DND-41 (cell line): Measurements from ENCODE around the gene LTBP1.

Source experiments
- ATAC-seq: fragments of 200-7000 bp; cut with Tn5 transposase; 3 replicates; pipeline ENCODE4 v1.9.1; 2021; ENCODE audit warnings: low read depth; ENCODE audit not compliant: insufficient read depth
- DNase-seq: peaks from one replicate; pipeline ENCODE4 v3.0.0-alpha.2; 2020
- H2AFZ ChIP-seq: 2 replicates; pipeline ENCODE4 v1.6.0; 2012; ENCODE audit warnings: low read depth, low read length
- H3K27ac ChIP-seq: 2 replicates; pipeline ENCODE4 v1.5.1; 2012; ENCODE audit warnings: low read length, inconsistent platforms
- H3K27me3 ChIP-seq: fragments of 200-600 bp; sonication (generic); 2 replicates; pipeline ENCODE4 v1.6.0; 2012; ENCODE audit warnings: low read length, mild to moderate bottlenecking, inconsistent platforms; ENCODE audit not compliant: insufficient read depth, poor library complexity
- H3K36me3 ChIP-seq: 2 replicates; pipeline ENCODE4 v1.5.1; 2012; ENCODE audit warnings: low read length, inconsistent platforms; ENCODE audit not compliant: insufficient read depth
- H3K4me1 ChIP-seq: 2 replicates; pipeline ENCODE4 v1.5.1; 2012; ENCODE audit warnings: mild to moderate bottlenecking, low read length; ENCODE audit not compliant: insufficient read depth
- H3K4me2 ChIP-seq: 2 replicates; pipeline ENCODE4 v1.6.0; 2012; ENCODE audit warnings: mild to moderate bottlenecking, moderate library complexity, low read length, inconsistent platforms; ENCODE audit not compliant: insufficient read depth
- H3K4me3 ChIP-seq, 2 experiments: fragments of 200-600 bp in 1 of 2; shearing (Covaris generic) in 1 of 2; 2 replicates each; pipeline ENCODE4 v1.5.1; 2012 to 2016; ENCODE audit warnings: inconsistent platforms in 2 of 2, low read length in 2 of 2, mild to moderate bottlenecking in 2 of 2, low read depth in 1 of 2, moderate library complexity in 1 of 2
- H3K79me2 ChIP-seq: 2 replicates; pipeline ENCODE4 v1.6.0; 2012; ENCODE audit warnings: low read length, inconsistent platforms; ENCODE audit not compliant: insufficient read depth
- H3K9ac ChIP-seq: 2 replicates; pipeline ENCODE4 v1.6.0; 2012; ENCODE audit warnings: low read depth, mild to moderate bottlenecking, inconsistent platforms, low read length, moderate library complexity
- H3K9me3 ChIP-seq: 2 replicates; pipeline ENCODE4 v1.5.1; 2012; ENCODE audit warnings: low read length, moderate library complexity, mild to moderate bottlenecking, inconsistent platforms; ENCODE audit not compliant: insufficient read depth, severe bottlenecking
- H4K20me1 ChIP-seq: 2 replicates; pipeline ENCODE4 v1.6.0; 2012; ENCODE audit warnings: low read length; ENCODE audit not compliant: insufficient read depth
- EZH2 ChIP-seq: IDR thresholded peaks from 3 replicates; pipeline ENCODE4 v1.6.1; 2012; ENCODE audit warnings: borderline replicate concordance, low read depth, mild to moderate bottlenecking, moderate library complexity, low read length, inconsistent platforms; ENCODE audit not compliant: severe bottlenecking
- TF ChIP-seq, protein P1 (sequence below): IDR thresholded peaks from 2 replicates; pipeline ENCODE4 v1.5.1; 2012; ENCODE audit warnings: borderline replicate concordance, low read length, moderate library complexity, mild to moderate bottlenecking; ENCODE audit not compliant: poor library complexity, severe bottlenecking; ENCODE audit errors: extremely low read depth

LTBP1 gene

DNA sequence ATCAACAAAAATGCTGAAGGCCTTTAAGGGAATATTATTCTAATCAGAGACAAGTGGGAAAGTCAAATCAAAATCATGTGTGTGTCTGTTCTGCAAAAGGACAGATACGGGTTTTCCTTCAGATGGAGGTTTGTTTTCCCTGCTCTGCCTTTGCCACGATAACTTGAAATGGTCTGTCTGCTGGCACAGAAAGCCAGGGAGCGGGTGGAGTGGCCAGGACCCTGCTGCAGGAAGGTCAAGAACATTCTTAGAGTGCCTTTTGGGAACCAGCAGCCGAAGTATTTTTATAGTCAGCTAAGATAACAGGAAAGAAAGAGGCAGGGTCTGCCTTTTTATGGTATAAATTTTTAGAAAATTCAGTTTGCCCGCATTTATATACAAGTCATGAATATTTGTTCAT lies 234.2 kb downstream of the LTBP1 start:
- no peak for DNase-seq
- TF ChIP-seq, protein P1, sequence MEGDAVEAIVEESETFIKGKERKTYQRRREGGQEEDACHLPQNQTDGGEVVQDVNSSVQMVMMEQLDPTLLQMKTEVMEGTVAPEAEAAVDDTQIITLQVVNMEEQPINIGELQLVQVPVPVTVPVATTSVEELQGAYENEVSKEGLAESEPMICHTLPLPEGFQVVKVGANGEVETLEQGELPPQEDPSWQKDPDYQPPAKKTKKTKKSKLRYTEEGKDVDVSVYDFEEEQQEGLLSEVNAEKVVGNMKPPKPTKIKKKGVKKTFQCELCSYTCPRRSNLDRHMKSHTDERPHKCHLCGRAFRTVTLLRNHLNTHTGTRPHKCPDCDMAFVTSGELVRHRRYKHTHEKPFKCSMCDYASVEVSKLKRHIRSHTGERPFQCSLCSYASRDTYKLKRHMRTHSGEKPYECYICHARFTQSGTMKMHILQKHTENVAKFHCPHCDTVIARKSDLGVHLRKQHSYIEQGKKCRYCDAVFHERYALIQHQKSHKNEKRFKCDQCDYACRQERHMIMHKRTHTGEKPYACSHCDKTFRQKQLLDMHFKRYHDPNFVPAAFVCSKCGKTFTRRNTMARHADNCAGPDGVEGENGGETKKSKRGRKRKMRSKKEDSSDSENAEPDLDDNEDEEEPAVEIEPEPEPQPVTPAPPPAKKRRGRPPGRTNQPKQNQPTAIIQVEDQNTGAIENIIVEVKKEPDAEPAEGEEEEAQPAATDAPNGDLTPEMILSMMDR = no peak
- no peak for TF ChIP-seq EZH2
- H3K27me3 ChIP-seq = no peaks in the 10 kb centered on the region
- no peaks in the 10 kb centered on the region for H3K9me3 ChIP-seq
- no peak overlapping the region for H3K9ac ChIP-seq
- ATAC-seq = no peak
- H3K27ac ChIP-seq = no peak overlapping the region
- no peak overlapping the region for H3K4me2 ChIP-seq
- H3K36me3 ChIP-seq = no peaks in the 10 kb centered on the region
- H3K4me1 ChIP-seq = no peaks in the 10 kb centered on the region
- H3K4me3 ChIP-seq = no peak overlapping the region
- no peaks in the 10 kb centered on the region for H4K20me1 ChIP-seq
- no peaks in the 10 kb centered on the region for H3K79me2 ChIP-seq
- no peak overlapping the region for H2AFZ ChIP-seq

DNA sequence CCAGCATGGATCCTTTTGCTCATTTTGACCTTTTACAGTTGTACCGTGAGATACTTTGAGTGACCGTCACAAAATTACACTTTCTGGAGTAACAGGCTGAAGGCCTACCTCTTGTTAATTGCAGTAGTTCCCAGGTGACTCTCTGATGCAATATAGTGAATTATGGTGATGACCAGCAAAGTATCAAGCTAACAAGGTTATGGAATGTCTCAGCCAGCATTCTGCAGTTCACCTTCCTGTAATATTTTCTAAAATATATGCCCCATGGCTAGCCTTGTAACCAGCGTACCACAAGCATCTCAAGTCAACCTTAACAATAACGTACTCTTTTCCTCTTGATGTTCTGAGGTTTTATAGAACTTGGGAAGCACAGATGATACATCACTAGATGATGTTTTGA lies 234.7 kb downstream of the LTBP1 start:
- H3K27me3 ChIP-seq = no peaks in the 10 kb centered on the region
- no peak overlapping the region for H3K4me2 ChIP-seq
- no peaks in the 10 kb centered on the region for H3K36me3 ChIP-seq
- no peak for TF ChIP-seq EZH2
- TF ChIP-seq, protein P1 = no peak
- H3K79me2 ChIP-seq = no peaks in the 10 kb centered on the region
- H3K9me3 ChIP-seq = no peaks in the 10 kb centered on the region
- no peak overlapping the region for H2AFZ ChIP-seq
- H3K4me1 ChIP-seq = no peaks in the 10 kb centered on the region
- ATAC-seq (no peak), DNase-seq (no peak)
- H4K20me1 ChIP-seq = no peaks in the 10 kb centered on the region
- H3K9ac ChIP-seq = no peak overlapping the region
- H3K27ac ChIP-seq = no peak overlapping the region
- no peak overlapping the region for H3K4me3 ChIP-seq

DNA sequence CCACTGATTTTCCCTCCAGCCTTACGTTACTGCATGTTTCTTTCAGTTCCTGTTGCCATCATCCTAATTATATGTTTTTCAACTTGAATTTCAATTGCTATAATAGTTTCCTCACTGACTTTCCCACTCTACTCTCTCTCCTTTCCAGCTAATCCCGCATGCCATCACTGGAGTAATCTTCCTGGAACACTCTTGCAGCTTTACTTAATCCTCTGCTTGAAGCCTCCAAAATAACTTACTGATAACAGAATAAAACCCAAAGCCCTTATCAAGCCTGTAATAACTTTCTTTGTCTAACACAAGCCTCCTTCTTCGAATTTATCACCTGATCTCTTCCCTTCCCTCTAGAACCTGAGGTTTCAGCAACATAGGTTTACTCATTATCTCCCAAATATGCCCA lies 237.3 kb downstream of the LTBP1 start:
- Histone ChIP-seq H3K4me3 (no peak overlapping the region), H3K27ac (no peak overlapping the region), H3K4me2 (no peak overlapping the region), H4K20me1 (no peaks in the 10 kb centered on the region), H3K4me1 (no peaks in the 10 kb centered on the region), H2AFZ (no peak overlapping the region), H3K79me2 (no peaks in the 10 kb centered on the region), H3K27me3 (no peaks in the 10 kb centered on the region), H3K9me3 (no peaks in the 10 kb centered on the region), H3K36me3 (no peaks in the 10 kb centered on the region), H3K9ac (no peak overlapping the region)
- no peak for DNase-seq
- ATAC-seq = no peak
- TF ChIP-seq EZH2 = no peak
- TF ChIP-seq, protein P1 = no peak

DNA sequence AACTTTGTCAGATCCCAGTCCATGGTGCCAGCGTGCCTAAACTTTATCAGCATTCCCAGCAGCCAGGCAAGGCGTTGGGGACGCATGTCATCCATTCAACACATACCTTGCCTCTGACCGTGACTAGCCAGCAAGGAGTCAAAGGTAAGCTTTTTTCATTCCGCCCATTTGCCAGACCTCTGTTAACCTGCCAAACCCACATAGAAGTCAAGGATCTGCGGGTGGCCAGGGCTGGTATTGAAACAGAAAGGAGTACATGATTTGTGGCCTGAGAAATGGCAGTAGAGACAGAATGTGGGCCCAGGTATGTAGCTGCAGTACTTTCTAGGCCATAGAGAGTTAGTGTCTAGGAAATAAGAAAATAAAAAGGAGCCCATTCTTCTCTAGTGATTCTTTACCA lies 240.2 kb downstream of the LTBP1 start:
- Histone ChIP-seq H3K4me1 (no peaks in the 10 kb centered on the region), H3K4me3 (no peak overlapping the region), H3K27ac (no peak overlapping the region), H3K4me2 (no peak overlapping the region), H2AFZ (no peak overlapping the region), H3K9me3 (no peaks in the 10 kb centered on the region), H4K20me1 (no peaks in the 10 kb centered on the region), H3K79me2 (no peaks in the 10 kb centered on the region), H3K27me3 (no peaks in the 10 kb centered on the region), H3K9ac (no peak overlapping the region), H3K36me3 (no peaks in the 10 kb centered on the region)
- ATAC-seq = no peak
- TF ChIP-seq, protein P1 = no peak
- TF ChIP-seq EZH2 = no peak
- DNase-seq = no peak
